Common myeloid progenitor, CD34-positive (primary cell): ENCODE data around the gene CD68.

ENCODE experiments used
- CTCF ChIA-PET: fragments of 350-600 bp; sonication (Branson Sonifier 250); formaldehyde crosslinking; loops from one replicate; lab custom pipeline; 2021; ENCODE audit warnings: antibody characterized with exemption; lab: Charles Lee
- POLR2A ChIA-PET: fragments of 350-600 bp; sonication (Branson Sonifier 250); formaldehyde crosslinking; loops from one replicate; lab custom pipeline; 2021; ENCODE audit warnings: antibody characterized with exemption; lab: Charles Lee
- DNase-seq, 3 donors: peaks; one replicate each; pipeline versions ENCODE4 v3.0.0 to v3.0.0-alpha.2; 2013
- H3K27ac ChIP-seq, 2 experiments: 1 replicate in 1 of 2; 2 replicates in 1 of 2; pipeline ENCODE4 v1.7.0; 2013; ENCODE audit warnings: inconsistent platforms in 2 of 2, low read length in 2 of 2, mild to moderate bottlenecking in 2 of 2, low read depth in 1 of 2, moderate library complexity in 1 of 2; ENCODE audit not compliant: severe bottlenecking in 2 of 2, insufficient read depth in 1 of 2, poor library complexity in 1 of 2
- H3K27me3 ChIP-seq, 5 experiments: replicated peaks in 2 of 5; 1 replicate in 3 of 5; 2 replicates in 2 of 5; pipeline versions ENCODE4 v1.6.1 to v1.7.0; 2013; ENCODE audit warnings: low read length in 4 of 5, mild to moderate bottlenecking in 2 of 5, moderate library complexity in 2 of 5, inconsistent platforms in 1 of 5; ENCODE audit not compliant: insufficient read depth in 5 of 5, control insufficient read depth in 4 of 5
- H3K36me3 ChIP-seq, 4 experiments: 1 replicate in 2 of 4; 2 replicates in 2 of 4; pipeline versions ENCODE4 v1.6.1 to v1.7.0; 2013; ENCODE audit warnings: low read length in 3 of 4, control low read depth in 1 of 4, mild to moderate bottlenecking in 1 of 4; ENCODE audit not compliant: control insufficient read depth in 4 of 4, insufficient read depth in 4 of 4
- H3K4me1 ChIP-seq, 4 experiments: 1 replicate in 3 of 4; 2 replicates in 1 of 4; pipeline versions ENCODE4 v1.6.1 to v1.7.1; 2013; ENCODE audit warnings: low read length in 3 of 4, mild to moderate bottlenecking in 3 of 4, control low read depth in 1 of 4, inconsistent platforms in 1 of 4, moderate library complexity in 1 of 4; ENCODE audit not compliant: control insufficient read depth in 4 of 4, insufficient read depth in 4 of 4; ENCODE audit errors: control extremely low read depth in 1 of 4
- H3K4me3 ChIP-seq, 7 experiments: 1 replicate in 4 of 7; 2 replicates in 3 of 7; pipeline versions ENCODE4 v1.5.1 to v1.7.0; 2013; ENCODE audit warnings: mild to moderate bottlenecking in 7 of 7, low read length in 6 of 7, moderate library complexity in 6 of 7, inconsistent platforms in 2 of 7, low read depth in 2 of 7, control low read depth in 1 of 7; ENCODE audit not compliant: insufficient read depth in 4 of 7, control insufficient read depth in 1 of 7; ENCODE audit errors: extremely low read depth in 1 of 7
- H3K9me3 ChIP-seq, 5 experiments: 1 replicate in 4 of 5; 2 replicates in 1 of 5; pipeline versions ENCODE4 v1.6.1 to v1.7.1; 2013; ENCODE audit warnings: low read length in 4 of 5, mild to moderate bottlenecking in 2 of 5, inconsistent platforms in 1 of 5, low read depth in 1 of 5, moderate library complexity in 1 of 5; ENCODE audit not compliant: control insufficient read depth in 4 of 5, insufficient read depth in 2 of 5; ENCODE audit errors: control extremely low read depth in 1 of 5
- WGBS: methylation state at CpG from one replicate; pipeline ENCODE4 v1.1.5; 2013; ENCODE audit not compliant: insufficient coverage; 5-methylcytosine and 5-hydroxymethylcytosine counted together

CD68 gene

GRCh38 chr17:7629939-7630571 lies 50.6 kb downstream of the CD68 start, which contains the start of gene SHBG:
TSS of gene SHBG (plus strand) at chr17:7630135. CDS start at chr17:7630173, 38 bp downstream.
- POLR2A ChIA-PET = interaction anchor here (1.1 kb wide), 1 partner anchor 56 kb away, joined by 3 read pairs; no protein-coding TSS in a partner anchor
- H3K4me3 ChIP-seq = no peak within 1 kb of the TSS
- CTCF ChIA-PET = interaction anchor here (0.9 to 8.2 kb wide), 7 partner anchors 8 to 58 kb away, joined by 3 to 91 read pairs (median 4); partner anchors contain the start of genes FXR2, TP53 and WRAP53

More at GRCh38 chr17:7629939-7630571, 50.6 kb downstream of the CD68 start, which contains the start of gene SHBG:
- Histone ChIP-seq H3K9me3 (no peaks in the 10 kb centered on the region), H3K27me3 (no peaks in the 10 kb centered on the region), H3K4me1 (peaks cover 0 to 15% (median 10%) of the 10 kb centered on the region in 4 experiments), H3K36me3 (peaks cover 0 to 5% (median 2%) of the 10 kb centered on the region in 4 experiments), H3K27ac (no peak within 1 kb of the TSS)
- no peak for DNase-seq
- 97% methylated on average over 9 of the region's 13 CpGs for WGBS
